ENCODE results near the gene TNFSF8.
A peak's percentile ranks its signal among the peaks of the same experiment; 100 is the strongest.

DNA sequence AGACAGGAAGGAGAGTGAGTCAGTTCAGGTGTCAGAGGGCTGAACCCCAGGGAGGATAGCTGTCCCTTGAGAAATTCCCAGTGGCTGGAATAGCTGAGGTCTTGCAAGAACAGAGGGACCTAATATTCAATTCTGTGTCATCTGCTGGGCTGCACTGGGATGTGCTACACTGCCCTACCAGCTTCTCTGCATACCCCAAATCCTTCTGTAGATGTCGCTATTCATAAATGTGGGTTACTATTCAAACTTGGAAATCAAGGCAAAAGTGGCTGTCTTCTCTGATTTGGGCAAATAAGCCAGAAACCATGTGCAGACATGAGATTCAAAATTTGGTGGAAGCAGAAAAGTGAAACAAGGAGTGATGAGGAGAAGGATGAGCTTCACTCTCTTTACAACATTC lies 16.3 kb downstream of the TNFSF8 start:
- no peak for TF ChIP-seq EZH2phosphoT487 (IDR thresholded peaks at IDR 0.05; ENCODE audit: low read depth)
- TF ChIP-seq, protein P1, sequence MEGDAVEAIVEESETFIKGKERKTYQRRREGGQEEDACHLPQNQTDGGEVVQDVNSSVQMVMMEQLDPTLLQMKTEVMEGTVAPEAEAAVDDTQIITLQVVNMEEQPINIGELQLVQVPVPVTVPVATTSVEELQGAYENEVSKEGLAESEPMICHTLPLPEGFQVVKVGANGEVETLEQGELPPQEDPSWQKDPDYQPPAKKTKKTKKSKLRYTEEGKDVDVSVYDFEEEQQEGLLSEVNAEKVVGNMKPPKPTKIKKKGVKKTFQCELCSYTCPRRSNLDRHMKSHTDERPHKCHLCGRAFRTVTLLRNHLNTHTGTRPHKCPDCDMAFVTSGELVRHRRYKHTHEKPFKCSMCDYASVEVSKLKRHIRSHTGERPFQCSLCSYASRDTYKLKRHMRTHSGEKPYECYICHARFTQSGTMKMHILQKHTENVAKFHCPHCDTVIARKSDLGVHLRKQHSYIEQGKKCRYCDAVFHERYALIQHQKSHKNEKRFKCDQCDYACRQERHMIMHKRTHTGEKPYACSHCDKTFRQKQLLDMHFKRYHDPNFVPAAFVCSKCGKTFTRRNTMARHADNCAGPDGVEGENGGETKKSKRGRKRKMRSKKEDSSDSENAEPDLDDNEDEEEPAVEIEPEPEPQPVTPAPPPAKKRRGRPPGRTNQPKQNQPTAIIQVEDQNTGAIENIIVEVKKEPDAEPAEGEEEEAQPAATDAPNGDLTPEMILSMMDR (IDR thresholded peaks at IDR 0.05; ENCODE audit: low read depth, low read length), result peak; percentile 77
